Cortex of kidney (tissue), 1 donor: ENCODE measurements around the gene GHITM.

Source experiments
- DNase-seq: peaks from one replicate; lab custom pipeline; 2025; lab: John Stamatoyannopoulos, UW

The GHITM gene

DNA sequence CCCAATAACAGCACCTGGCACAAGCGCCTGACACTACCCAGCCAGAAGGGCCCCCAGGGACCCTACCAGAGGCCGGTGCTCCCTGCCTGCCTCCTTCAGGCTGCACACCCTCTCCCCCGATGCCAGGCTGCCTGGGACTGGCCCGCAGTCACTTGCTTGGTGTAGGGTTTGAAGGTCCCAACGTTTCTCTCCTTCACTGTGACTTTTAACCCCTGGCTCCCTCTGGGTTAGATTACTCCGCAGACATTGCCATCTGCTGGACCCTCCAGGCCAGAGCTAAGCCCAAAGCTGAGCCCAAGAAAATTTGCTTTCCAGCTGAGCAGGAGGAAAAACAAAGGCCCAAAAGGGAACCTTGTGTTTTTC is 61.9 kb downstream of the GHITM start:
- no peak for DNase-seq

DNA sequence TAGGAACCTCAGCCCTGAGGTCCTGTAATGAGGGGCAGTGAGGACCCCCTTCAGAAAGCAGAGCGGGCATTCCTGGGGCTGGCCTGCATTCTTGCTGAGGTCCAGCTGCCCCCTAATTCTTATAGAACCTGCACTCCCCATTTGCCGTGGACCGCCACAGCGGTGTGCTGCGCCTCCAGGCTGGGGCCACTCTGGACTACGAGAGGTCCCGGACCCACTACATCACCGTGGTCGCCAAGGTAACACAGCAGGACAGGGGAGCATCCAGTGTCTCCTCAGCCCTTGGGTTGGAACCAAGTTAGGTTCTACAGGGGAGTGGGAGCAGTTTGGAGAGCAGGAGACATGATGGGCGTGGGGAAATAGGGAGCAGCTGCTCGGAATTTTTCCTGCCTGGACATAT is 62.4 kb downstream of the GHITM start:
- no peak for DNase-seq

DNA sequence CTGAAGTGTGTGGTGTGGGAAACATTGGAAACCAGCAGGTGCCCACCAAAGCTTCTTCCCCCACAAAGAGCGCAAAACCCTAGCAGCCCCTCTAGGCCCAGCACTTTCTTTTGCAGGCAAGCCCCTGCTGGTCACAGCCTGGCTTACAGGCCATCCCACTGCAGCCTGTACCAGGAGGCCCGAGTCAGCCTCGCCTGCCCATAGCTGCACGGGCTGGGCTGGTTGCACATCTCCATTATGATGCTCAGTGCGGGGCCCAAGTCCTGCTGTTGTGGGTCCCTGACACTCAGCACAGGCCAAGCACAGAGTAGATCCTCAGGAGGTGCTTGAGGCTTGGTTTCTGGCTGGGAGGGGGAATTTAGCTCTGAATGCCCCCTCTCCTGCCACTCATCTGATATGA is 63.0 kb downstream of the GHITM start:
- no peak for DNase-seq
